Panc1 (cell line): Measurements from ENCODE around the gene OSBPL9. TPM values are rescaled to one million over a fixed set of nuclear protein-coding genes. Genes with fewer than 3 reads are reported as not detected.

Source experiments
- ATAC-seq: fragments of 200-7000 bp; cut with Tn5 transposase; 2 replicates; pipeline ENCODE4 v1.9.1; 2020; ENCODE audit warnings: mild to moderate bottlenecking, moderate library complexity
- BruUV-seq: library from RNA; stranded (reverse); fragments of 400-500 nt; replicated peaks from 2 replicates; lab custom pipeline; 2021; lab: Mats Ljungman, UMichigan
- CTCF ChIA-PET: fragments of 300-600 bp; sonication (Branson Sonifier 250); formaldehyde crosslinking; loops from one replicate; lab custom pipeline; 2022; ENCODE audit warnings: antibody characterized with exemption; lab: Charles Lee
- POLR2A ChIA-PET: fragments of 300-600 bp; sonication (Branson Sonifier 250); formaldehyde crosslinking; loops from one replicate; lab custom pipeline; 2022; ENCODE audit warnings: antibody characterized with exemption; lab: Charles Lee
- DNase-seq: peaks from one replicate; pipeline ENCODE4 v3.0.0-alpha.2; 2010; ENCODE audit warnings: low read depth, low spot score
- H3K27ac ChIP-seq: 2 replicates; pipeline ENCODE4 v1.5.1; 2011; ENCODE audit warnings: mild to moderate bottlenecking, low read length, inconsistent platforms
- H3K27me3 ChIP-seq: fragments of 200-500 bp; sonication (Bioruptor generic); 2 replicates; pipeline ENCODE4 v1.6.0; 2014; ENCODE audit warnings: low read length, inconsistent platforms; ENCODE audit not compliant: control insufficient read depth, insufficient read depth
- H3K36me3 ChIP-seq: fragments of 200-500 bp; sonication (Bioruptor generic); 2 replicates; pipeline ENCODE4 v1.5.1; 2014; ENCODE audit warnings: inconsistent platforms, mild to moderate bottlenecking, low read length, moderate library complexity; ENCODE audit not compliant: control insufficient read depth, insufficient read depth
- H3K4me1 ChIP-seq: 2 replicates; pipeline ENCODE4 v1.5.1; 2011; ENCODE audit warnings: inconsistent platforms, mild to moderate bottlenecking, low read length, moderate library complexity; ENCODE audit not compliant: control insufficient read depth, insufficient read depth
- H3K4me3 ChIP-seq, 2 experiments: 2 replicates each; pipeline ENCODE4 v1.5.1; 2011 to 2012; ENCODE audit warnings: low read depth in 2 of 2, low read length in 2 of 2, mild to moderate bottlenecking in 2 of 2, inconsistent platforms in 1 of 2, moderate library complexity in 1 of 2
- H3K9me3 ChIP-seq: fragments of 200-500 bp; sonication (Bioruptor generic); 2 replicates; pipeline ENCODE4 v1.5.1; 2014; ENCODE audit warnings: low read depth, mild to moderate bottlenecking, inconsistent platforms, low read length, moderate library complexity; ENCODE audit not compliant: control insufficient read depth, insufficient read depth
- CTCF ChIP-seq: fragments of 450-650 bp; IDR thresholded peaks from 2 replicates; pipeline ENCODE4 v1.5.1; 2017; ENCODE audit warnings: mild to moderate bottlenecking
- POLR2AphosphoS5 ChIP-seq: IDR thresholded peaks from 2 replicates; pipeline ENCODE4 v1.6.1; 2012; ENCODE audit warnings: mild to moderate bottlenecking, low read depth, low read length, moderate library complexity
- REST ChIP-seq, 2 experiments: IDR thresholded peaks; 2 replicates each; pipeline ENCODE4 v1.6.1; 2011 to 2012; ENCODE audit warnings: low read depth in 2 of 2, control low read depth in 1 of 2, low read length in 1 of 2, mild to moderate bottlenecking in 1 of 2, moderate library complexity in 1 of 2; ENCODE audit not compliant: insufficient read depth in 1 of 2
- SIN3A ChIP-seq: IDR thresholded peaks from 2 replicates; pipeline ENCODE4 v1.6.1; 2012; ENCODE audit warnings: low read depth, mild to moderate bottlenecking, low read length, moderate library complexity, borderline replicate concordance; ENCODE audit not compliant: insufficient read depth
- TCF7L2 ChIP-seq: IDR thresholded peaks from 2 replicates; pipeline ENCODE4 v1.6.1; 2011; ENCODE audit warnings: mild to moderate bottlenecking, low read depth, low read length, inconsistent platforms
- in situ Hi-C: cut with HindIII; loops from 2 replicates; pipeline ENCODE4 v1.10.0; 2016; ENCODE audit warnings: low sequenced_read_pairs, low pct_unique_long_range_greater_than_20kb
- intact Hi-C: fragments of 100-400 bp; cut with micrococcal nuclease; formaldehyde crosslinking; loops from one replicate; pipeline ENCODE4 v1.10.0; 2022; ENCODE audit not compliant: unreplicated experiment
- total RNA-seq: library from RNA; stranded (reverse); gene quantifications from one replicate; pipeline ENCODE4 v1.2.1, GENCODE V29; 2021; ENCODE audit not compliant: unreplicated experiment

OSBPL9 gene
- total RNA-seq, 1 experiment from 2014 or later, result 85.5 TPM

- ATAC-seq (peak; percentile 77), DNase-seq (no peak)
- POLR2A ChIA-PET, result no interaction called here
- H3K9me3 ChIP-seq, result no peaks in the 10 kb centered on the region
- no peak for TF ChIP-seq SIN3A
- TF ChIP-seq REST (IDR thresholded peaks at IDR 0.05; ENCODE audit: insufficient read depth in 1 of 2, low read depth in 2 of 2, low read length in 1 of 2), result no peak
- peak; percentile 42; the same call in 1 of the 2 replicates for TF ChIP-seq POLR2AphosphoS5
- peak; percentile 86 for TF ChIP-seq TCF7L2
- no peak overlapping the region for H3K4me3 ChIP-seq
- in situ Hi-C loops, result no loop called here
- CTCF ChIA-PET, result interaction anchor here (0.6 kb wide), 1 partner anchor 11 kb away, joined by 3 read pairs; no protein-coding TSS in a partner anchor
- no TSS peak for BruUV-seq
- intact Hi-C loops, result no loop called here
- no peaks in the 10 kb centered on the region for H3K36me3 ChIP-seq
- H3K27me3 ChIP-seq, result no peaks in the 10 kb centered on the region
- peaks cover 43% of the 10 kb centered on the region for H3K4me1 ChIP-seq
- H3K27ac ChIP-seq, result peak overlapping the region; percentile 68; the same call in 1 of the 2 replicates
Observed at GRCh38 chr1:51578383-51579109, 38.3 kb upstream of the OSBPL9 start.

- H3K27ac ChIP-seq, result peak overlapping the region; percentile 52; the same call in 1 of the 2 replicates
- H3K36me3 ChIP-seq, result no peaks in the 10 kb centered on the region
- H3K4me3 ChIP-seq, result no peak overlapping the region
- in situ Hi-C loops, result no loop called here
- no TSS peak for BruUV-seq
- DNase-seq, result no peak
- H3K9me3 ChIP-seq, result no peaks in the 10 kb centered on the region
- CTCF ChIA-PET, result interaction anchor here (0.5 kb wide), 1 partner anchor 136 kb away, joined by 6 read pairs; no protein-coding TSS in a partner anchor
- H3K27me3 ChIP-seq, result no peaks in the 10 kb centered on the region
- TF ChIP-seq SIN3A (no peak), CTCF (no peak), TCF7L2 (no peak), POLR2AphosphoS5 (no peak), REST (IDR thresholded peaks at IDR 0.05; ENCODE audit: insufficient read depth in 1 of 2, low read depth in 2 of 2, low read length in 1 of 2) (no peak)
- intact Hi-C loops, result no loop called here
- ATAC-seq, result no peak
- peaks cover 32% of the 10 kb centered on the region for H3K4me1 ChIP-seq
- POLR2A ChIA-PET, result no interaction called here
Observed at GRCh38 chr1:51581238-51581637, 35.7 kb upstream of the OSBPL9 start.
